ENCODE measurements around the gene CHST11.

The CHST11 gene

DNA sequence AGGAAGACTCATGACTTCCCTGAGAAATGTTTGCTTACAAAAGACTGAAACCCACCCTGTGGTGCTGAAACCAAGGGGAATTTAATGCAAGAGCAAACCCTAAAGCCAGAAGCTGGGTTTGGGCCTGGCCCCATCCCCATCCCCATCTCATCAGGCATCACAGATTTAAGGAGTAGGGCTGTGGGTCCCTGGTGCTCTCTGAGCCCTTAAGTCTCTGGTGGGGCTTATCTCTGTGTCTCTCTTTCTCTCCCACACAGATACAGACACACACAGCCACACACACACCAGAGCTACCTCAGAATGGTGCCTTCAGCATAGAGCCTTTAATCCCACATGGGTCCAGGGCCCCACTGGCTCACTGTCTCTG, 264.3 kb downstream of the CHST11 start:
- no peak for DNase-seq (ENCODE audit: low read depth)

DNA sequence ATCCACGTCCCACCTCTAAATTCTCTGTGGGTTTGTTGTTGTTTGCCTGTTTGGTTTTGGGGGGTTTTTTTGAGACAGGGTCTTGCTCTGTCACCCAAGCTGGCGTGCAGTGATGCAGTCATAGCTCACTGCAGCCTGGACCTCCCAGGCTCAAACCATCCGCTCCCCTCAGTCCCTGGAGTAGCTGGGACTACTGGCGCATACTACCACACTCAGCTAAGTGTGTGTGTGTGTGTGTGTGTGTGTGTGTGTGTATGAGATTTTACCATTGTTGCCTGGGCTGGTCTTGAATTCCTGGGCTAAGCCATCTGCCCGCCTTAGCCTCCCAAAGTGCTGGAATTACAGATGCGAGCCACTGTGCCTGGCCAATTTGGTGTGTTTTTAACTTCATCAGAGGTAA, 265.2 kb downstream of the CHST11 start:
- no peak for DNase-seq (ENCODE audit: low read depth)

DNA sequence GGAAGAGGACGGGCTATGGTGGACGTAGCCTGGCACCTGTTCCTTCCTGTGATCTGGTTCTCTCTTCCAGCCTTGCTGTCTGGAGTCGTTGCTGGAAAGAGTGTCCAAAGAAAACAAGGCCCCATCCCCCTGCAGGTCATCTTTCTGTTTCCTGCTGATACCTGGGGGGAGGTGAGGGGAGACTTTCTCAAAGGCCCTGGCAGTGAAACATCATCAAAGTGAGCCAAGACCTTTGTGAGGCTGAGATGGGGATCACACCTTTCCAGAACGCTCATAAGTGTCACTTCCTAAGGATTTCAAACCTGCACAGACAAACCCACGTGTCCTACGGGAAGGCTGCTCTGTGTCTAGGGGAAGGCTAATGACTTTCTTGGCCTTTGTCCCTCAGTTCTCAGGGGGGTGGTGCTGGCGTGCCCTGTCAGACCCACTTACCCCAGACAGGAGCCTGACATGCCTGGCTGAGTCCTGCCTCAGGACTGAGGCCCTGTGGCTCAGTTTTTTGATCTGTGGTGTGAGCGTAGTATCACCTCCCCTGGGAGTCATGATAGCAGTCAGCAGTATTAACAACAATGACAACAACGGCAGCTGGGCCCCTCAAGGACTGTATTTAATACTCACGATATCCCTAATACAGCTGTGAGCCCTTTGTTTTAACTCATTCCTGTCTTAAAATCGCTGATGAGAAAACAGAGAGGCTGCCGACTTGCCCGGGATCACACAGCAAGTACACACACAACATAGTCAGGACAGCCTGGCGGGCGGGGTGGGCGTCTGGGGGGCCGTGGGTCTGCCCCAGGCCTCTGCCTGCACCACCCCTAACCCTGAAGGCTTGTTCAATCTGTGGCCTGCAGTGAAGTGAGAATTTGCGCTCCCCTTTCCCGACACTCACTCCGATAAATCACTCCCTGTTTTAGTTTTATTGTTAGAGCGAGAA, 266.1 kb downstream of the CHST11 start:
- DNase-seq (ENCODE audit: low read depth) = no peak

DNA sequence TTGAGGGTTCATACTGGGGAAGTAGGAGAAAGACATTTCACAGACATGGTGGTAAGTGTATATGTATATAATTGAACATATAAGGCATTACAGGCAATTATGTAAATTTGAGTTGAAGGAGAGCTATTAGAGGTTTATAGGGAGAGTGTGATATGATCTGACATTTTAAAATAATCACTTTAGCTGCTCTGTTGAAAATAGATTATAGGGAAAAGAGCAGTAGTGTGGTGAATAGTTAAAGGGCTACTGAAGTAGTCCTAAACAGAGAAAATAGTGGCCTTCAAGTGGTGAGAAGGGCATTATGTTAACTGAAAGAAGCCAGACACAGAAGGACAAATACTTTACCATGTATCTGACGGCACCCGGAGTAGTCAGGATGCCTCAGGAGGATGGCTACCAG, 267.1 kb downstream of the CHST11 start:
- no peak for DNase-seq (ENCODE audit: low read depth)

DNA sequence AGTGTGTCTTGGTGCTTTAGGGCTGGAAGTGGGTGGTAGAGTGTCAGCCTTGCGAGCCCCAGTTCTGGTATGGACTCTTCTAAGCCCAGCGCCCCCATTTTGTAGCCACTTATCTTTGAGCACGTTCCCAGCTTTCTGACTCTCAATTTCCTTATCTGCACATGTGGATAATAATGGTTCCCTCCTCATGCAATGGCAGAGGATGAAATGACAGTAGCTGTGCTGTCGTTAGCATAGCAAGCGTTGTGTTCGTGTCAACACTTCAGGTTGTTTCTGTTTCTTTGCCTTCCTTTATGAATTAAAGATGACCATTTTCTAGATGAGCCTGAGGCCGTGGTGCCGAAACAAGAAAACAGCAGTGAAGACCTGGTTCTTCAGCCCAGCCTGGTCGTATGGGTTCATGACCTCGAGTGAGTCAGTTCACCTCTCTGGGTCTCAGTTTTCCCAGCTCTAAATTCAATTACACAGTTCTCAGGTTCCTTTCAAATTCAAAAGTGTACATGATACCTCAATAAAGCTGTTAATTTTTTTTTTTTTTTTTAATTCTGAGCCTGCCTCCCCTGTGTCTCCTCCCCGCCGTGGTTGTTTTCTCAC, 268.3 kb downstream of the CHST11 start:
- no peak for DNase-seq (ENCODE audit: low read depth)

DNA sequence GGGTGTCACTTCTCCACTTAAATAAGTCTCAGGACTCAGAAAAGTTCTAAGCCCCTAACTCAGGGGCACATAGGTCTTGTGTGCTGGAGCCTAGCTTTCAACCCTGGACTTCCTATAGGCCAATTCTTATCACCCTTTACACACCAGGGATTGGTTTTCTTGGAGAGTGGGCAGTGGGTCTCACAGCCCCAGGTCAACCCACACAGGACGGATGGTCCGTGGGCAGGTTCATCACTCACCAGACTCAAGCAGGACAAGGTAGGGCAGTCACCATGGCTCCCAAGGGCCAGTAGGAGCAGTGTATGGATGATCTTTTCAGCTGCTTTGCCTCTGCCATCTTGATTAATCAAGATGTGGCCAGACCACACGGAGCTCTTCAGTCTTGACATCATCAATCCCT, 268.9 kb downstream of the CHST11 start:
- no peak for DNase-seq (ENCODE audit: low read depth)

DNA sequence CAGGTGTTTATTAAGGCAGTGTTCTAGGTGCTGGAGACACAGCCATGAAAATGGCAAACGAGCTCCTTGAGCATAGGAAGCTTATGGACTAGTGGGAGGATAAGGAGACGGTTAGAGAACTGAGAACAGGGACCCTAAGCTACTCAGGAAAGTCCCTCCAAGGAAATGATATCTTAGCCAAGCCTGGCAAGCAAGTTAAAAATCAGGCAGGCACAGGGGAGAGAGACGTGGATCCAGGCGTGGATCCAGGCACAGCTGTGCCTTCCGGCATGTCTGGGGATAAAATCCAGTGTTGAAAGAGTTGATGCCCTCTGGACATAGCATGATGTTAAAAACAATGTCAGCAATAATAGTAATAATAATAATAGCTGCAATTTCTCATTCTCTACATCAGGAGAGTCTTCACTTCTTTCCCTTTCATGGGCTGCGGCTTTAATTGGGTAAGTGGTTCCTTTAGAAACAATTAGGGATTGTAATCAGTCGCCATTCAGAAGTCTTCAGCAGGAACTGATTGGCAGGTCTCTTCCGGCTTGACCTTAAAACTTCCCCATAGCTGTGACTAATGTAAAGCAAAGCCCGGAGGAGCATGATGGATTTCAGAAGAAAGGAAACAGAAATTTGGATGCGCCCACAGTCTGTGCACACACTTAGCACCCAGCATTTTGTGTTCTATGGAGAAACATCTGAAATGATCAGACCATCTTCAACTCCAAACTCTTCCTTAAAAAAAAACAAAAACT, 271.1 kb downstream of the CHST11 start:
- no peak for DNase-seq (ENCODE audit: low read depth)

DNA sequence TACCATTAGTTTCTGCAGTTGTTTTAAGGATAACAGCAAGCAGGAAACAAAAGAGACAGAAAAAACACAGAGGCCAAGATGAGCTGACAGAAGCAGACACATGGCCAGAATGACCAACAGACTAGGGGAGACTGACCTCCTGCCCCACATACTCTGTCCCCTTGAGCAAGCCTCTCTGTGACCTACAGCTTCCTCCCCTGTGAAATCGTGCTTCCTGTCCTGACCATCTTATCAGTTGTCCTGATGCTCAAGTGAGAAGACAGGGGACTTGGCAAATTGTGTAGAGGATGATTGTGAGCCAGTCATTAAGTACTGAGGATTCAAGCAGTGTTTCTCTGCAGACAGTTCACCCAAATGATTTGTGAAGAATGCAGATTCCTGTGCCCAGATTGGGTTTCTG, 272.3 kb downstream of the CHST11 start:
- no peak for DNase-seq (ENCODE audit: low read depth)

DNA sequence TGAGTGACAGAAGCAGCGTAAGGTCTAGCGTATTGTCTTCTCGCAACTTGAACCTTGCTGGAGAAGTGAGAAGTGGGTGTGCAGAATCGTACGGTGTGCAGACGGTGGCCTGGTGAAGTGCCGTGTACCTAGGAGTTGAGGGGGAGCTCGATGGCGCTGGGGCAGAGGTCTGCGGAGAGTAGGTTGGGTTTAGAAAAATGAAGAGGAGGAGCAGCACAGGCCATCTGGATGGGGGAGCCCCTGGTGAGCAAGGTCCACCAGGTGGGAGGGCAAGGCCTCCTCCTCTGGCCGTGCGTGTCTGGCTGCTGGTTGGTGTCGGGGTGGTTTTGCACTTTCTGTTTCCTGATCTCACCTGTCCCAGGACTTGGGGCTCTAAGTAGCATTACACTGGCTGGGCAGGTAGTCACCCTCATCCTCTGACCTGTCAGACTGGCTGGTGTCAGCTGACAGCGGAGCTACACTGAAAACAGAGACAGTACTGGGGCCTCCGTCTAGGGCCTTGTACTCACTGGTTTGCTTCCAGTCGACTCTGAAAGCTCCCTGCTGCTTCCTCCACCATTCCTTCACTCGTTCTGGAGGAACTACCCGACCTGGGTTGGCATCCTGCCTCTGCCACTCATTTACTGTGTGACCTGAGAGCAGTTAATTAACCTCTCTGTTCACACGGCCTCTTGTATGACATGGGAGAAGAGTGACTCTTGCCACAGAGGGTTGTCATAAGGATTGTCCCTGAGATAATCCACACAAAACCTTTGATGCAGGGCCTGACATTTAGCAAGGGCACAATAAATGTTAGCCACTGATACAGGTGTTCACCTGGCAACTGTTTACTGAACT, 273.1 kb downstream of the CHST11 start:
- DNase-seq (ENCODE audit: low read depth) = no peak

DNA sequence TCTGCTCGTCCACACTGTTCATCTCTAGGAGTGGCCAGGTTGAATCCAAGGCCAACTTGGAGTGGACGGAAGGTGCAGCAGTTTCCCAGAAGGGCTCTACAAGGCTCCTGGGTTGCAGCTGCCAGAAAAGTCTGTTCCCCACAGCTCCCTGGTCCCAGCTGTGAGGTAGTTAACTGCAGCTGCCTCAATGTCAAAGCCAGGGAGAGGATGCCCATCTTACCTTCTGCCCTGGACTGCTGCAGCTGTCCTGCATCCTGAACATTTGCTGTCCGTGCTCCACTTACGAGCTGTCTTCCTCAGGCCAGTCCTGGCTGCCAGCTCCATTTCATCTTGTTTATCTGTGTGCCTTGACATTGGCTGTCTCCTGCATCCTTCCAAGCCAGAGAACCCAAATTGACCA, 274.0 kb downstream of the CHST11 start:
- DNase-seq (ENCODE audit: low read depth) = no peak

DNA sequence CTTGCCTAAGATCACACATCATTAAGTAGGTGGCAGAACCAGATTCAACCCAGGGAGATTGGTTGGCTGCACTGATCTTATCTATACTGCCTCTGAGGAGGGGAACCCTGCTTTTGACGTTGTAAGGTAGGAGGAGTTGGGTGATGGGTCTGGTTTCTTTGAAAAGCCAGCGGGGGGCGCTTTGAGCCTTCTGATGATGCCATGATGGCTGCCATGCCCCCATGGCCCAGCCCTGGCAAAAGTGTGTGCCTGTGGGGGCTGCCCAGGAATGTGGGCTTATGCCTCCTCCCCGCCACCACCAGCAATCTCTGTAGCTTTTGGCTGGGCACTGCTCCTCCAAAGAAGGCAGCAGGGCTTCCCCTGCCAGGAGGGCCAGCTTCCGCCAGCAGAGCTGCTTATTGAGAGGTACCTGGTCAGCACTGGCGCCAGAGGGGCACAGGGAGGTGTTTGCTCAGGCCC, 277.0 kb downstream of the CHST11 start:
- DNase-seq (ENCODE audit: low read depth) = no peak

DNA sequence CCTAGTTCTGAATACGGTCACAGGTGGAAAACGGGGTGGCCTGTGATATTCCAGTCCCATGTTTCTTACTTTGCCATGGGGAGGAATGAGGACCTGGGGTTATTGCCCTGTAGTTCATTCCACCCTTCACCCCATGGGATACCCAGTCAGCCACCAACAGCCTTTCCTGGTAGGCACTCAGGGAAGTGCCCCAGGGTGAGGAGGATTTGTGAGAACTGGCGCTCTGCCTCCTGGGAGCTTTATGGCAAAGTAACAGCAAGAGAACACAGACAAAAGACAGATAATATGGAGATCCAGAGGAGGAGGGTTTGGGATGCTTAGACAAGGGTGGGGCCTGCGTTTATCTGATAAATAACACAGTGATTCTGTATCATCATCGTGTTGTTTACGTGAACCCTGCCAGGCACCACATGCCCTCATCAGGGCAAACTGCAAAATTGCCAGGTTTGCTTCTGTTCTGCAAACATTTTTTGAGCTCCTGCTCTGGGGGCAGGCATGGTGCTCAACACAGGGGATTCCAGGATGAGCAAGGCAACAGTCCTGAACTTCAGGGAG, 277.9 kb downstream of the CHST11 start:
- no peak for DNase-seq (ENCODE audit: low read depth)

DNA sequence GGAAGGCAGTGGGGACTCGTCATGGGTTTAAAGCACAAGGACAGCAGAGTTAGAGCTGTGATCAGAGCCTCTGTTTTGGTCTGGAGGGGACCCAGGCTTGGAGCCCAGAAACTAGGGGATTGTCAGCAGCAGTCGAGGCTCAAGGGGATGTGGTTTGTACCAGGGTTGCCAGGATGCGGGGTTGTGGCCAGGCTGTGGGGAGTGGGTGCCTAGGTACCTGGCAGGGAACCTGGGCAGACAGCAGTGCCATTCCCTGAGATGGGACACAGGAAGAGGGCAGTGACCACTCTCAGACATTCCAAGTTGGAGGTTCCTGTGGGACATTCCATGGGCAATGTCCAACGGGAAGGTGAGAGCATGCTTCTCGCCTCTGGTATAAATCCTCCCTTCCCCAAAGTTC, 279.1 kb downstream of the CHST11 start:
- no peak for DNase-seq (ENCODE audit: low read depth)

DNA sequence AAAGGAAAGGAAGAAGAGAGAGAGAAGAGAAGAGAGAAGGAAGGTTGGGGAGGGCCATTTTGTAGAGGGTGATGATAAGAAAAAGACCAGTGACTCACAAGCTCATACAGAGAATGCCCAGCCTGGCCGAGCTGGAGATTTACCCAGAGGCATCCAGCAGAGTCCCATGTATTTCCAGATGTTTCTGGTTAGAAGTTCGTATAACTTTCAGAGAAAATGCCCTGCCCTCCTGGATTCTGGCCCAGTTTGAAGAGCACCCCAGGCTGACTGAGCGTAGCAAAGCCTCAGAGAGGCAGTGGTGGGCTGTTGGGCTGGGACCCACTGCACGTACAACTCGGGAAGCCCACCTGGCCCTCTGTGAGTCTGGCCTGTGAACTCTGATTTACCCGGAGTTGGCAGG, 279.6 kb downstream of the CHST11 start:
- DNase-seq (ENCODE audit: low read depth) = no peak

DNA sequence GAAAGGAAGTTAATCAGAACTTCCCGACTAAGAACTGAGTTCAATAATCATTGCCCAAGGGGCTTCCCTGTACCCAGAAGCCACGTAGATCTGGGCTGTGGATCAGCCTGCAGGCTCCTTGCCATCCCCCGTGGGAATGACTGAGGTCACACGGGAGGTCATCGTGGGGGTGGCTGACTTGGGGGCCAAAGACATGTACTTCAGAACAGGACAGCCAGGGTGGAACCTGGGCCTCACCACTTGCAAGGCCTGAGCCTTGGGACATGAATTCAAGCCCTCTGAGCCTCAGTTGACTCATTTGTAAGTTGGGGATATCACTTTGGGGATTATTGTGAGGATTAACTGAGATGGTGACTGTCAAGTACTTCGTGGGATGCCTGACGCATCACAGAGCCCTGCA, 280.4 kb downstream of the CHST11 start:
- DNase-seq (ENCODE audit: low read depth) = no peak

DNA sequence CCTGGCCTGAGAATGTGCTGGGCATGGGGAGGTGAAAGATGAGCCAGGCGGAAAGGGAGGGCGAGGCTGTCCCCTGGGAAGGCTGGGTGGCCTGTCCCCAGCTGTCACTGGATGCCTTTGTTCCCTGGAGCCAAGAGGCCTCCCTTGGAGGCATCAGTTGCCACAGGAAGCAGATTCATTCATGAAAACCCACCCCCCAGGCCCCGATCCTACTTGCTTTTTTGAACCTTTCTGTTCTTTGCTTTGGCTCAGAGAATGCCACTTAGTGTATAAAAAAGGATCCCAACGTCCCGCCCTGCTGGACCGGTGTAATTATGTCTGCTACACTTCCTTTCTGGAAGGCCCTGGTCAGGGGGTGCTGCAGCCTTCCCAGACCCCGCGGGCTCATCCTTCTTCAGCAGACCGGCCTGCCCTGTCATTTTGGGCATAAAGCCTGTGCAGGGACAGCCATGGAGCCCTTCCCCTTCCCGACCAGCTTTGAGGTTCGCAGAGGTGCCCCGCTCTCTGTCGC, 281.1 kb downstream of the CHST11 start:
- DNase-seq (ENCODE audit: low read depth) = no peak

DNA sequence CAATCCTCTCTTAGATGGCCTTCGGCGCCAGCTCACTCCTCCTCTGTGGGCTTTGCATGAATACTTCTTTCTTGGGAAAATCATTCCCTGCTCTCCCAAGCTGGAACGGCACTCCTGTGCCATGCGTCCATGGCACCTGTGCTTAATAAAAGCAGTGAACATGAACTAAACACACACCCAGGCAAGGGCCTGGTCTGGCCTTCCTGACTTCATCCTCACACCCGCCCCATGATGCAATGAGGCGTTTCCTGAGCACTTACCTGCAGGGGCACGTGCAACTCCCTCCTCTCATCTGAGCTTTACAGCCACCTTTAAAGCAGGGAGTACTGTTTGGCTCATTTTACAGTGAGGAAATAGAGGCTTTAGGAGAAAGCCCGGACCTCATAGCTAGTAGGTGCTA, 281.6 kb downstream of the CHST11 start:
- no peak for DNase-seq (ENCODE audit: low read depth)

DNA sequence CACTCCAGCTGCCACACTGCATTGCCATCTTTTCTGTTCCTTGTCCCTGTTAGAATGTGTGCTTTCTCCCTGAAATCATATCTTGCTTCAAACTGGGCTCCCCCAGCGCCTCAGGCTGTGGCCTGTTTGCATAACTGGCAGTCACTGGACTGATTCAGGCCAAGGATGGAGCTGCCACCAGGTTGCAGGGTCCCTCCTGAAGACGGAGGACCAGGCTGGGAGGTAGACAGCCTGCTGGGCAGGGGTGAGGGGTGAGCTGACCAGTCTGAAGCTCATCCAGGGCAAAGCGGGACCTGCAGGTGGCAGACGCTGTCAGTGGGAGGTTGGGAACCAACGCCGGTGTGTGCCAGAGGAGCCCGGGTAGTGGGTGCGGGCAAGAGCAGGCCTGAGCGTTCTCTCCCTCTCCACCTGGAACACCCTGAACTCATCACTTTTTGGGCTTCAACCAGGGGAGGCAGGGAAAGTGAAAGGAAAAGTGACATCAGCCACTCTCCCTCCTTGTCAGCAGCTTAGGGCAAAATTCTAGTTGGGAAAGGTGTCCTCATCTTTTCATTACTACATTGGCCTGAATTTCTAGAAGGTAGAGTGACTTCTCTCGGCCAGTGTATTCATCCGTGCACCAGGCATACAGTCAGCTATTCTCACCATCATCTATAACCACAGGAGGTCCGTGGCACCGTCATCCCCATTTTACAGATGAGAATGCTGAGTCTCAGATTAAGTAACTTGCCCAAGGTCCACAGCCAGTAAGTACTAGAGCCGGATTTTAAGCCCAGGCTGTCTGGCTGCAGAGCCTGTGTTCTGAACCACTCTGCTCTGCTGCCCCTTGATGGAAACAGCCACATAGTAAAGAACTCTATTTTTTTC, 282.3 kb downstream of the CHST11 start:
- DNase-seq (ENCODE audit: low read depth) = no peak

DNA sequence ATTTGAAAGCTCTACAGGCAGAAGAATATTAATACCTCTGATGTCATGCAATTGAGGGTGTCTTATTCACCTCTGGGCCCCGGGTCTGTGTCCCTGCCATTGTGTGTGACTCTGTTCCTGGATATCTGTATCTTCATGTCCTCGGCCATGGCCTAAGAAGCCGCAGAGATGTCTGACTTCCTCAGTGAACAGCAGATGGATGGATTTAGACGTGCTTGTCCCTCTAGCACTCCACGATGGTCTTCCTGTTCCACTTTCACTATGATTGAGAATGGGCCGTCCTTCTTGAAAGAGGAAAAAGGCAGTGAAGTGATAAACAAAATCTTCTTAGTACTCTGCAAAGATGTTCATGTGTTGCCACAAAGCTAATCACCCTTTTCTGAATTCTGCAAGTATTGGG, 283.9 kb downstream of the CHST11 start:
- DNase-seq (ENCODE audit: low read depth) = no peak

DNA sequence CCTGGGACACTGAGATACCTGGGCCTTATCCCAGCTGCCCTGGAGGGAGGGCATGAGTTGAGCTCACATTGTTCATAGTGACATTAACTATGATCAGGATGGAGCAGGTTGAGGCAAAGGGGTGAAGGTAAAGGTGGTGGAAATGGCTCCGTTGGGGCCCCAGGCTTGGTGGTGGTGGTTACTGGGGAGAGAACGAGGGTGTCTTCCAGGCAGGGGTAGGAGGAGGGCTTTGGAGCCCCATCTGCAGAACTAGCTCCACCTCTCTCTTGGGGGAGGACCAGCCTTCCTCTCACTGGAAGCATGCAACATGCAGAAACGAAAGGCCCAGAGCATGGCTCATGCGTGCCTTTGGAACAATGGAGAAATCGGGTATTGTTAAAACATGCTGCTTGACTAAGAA, 284.3 kb downstream of the CHST11 start:
- DNase-seq (ENCODE audit: low read depth) = no peak

All from T-helper 22 cell (primary cell).